Measurements from ENCODE around the gene ALDH1A2.

DNA sequence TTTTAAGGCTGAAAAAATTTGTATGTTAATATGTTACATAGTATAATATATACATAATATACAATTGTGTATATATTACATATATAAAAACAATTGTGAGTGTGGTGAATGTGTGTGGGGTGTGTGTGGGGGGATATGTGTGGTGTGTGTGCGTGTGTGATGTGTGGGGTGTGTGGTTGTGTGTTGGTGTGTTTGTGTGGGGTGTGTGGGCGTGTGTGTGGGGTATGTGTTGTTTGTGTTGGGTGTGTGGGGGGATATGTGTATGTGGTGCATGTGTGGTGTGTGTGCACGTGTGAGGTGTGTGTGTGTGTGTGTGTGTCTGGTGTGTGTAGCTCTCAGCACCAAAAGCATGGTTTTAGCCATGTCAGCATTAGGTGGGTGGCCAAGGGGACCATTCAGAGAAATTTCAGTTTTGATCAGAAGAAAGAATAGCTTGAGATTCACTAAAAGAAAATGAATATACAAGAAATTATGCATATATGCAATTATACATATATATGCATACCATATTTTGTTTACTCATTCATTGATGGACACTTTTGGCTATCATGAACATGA lies 118.9 kb downstream of the ALDH1A2 start:
- TF ChIP-seq, protein P1, sequence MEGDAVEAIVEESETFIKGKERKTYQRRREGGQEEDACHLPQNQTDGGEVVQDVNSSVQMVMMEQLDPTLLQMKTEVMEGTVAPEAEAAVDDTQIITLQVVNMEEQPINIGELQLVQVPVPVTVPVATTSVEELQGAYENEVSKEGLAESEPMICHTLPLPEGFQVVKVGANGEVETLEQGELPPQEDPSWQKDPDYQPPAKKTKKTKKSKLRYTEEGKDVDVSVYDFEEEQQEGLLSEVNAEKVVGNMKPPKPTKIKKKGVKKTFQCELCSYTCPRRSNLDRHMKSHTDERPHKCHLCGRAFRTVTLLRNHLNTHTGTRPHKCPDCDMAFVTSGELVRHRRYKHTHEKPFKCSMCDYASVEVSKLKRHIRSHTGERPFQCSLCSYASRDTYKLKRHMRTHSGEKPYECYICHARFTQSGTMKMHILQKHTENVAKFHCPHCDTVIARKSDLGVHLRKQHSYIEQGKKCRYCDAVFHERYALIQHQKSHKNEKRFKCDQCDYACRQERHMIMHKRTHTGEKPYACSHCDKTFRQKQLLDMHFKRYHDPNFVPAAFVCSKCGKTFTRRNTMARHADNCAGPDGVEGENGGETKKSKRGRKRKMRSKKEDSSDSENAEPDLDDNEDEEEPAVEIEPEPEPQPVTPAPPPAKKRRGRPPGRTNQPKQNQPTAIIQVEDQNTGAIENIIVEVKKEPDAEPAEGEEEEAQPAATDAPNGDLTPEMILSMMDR (conservative IDR thresholded peaks at IDR 0.05; ENCODE audit: low read depth, low read length) = no peak
- TF ChIP-seq EZH2 (IDR thresholded peaks at IDR 0.05; ENCODE audit: low read length, unreplicated experiment) = no peak

All from PC-3 (cell line).